Lung (tissue), 12 donors: ENCODE measurements around the gene INO80D. TPM values are rescaled to one million over a fixed set of nuclear protein-coding genes. Genes with fewer than 3 reads are reported as not detected.
A peak's percentile ranks its signal among the peaks of the same experiment; 100 is the strongest.

Experiments
- ATAC-seq: fragments of 200-7000 bp; cut with Tn5 transposase; one replicate; pipeline ENCODE4 v1.9.1; 2020; ENCODE audit warnings: moderate number of reproducible peaks; ENCODE audit not compliant: insufficient read depth, low FRiP score
- DNase-seq, 3 donors: peaks; one replicate each; pipeline ENCODE4 v3.0.0-alpha.2; 2013 to 2017
- H3K27ac ChIP-seq, 2 donors: one replicate each; pipeline ENCODE4 v1.5.1; 2013; ENCODE audit warnings: mild to moderate bottlenecking in 2 of 2, moderate library complexity in 2 of 2, control low read depth in 1 of 2, inconsistent platforms in 1 of 2, low read depth in 1 of 2, low read length in 1 of 2
- H3K27me3 ChIP-seq, 3 donors: one replicate each; pipeline ENCODE4 v1.5.1; 2013; ENCODE audit warnings: low read length in 2 of 3; ENCODE audit not compliant: control insufficient read depth in 3 of 3, insufficient read depth in 3 of 3
- H3K36me3 ChIP-seq, 4 donors: one replicate each; pipeline ENCODE4 v1.5.1; 2013; ENCODE audit warnings: low read length in 4 of 4, mild to moderate bottlenecking in 1 of 4, moderate library complexity in 1 of 4; ENCODE audit not compliant: control insufficient read depth in 4 of 4, insufficient read depth in 4 of 4
- H3K4me1 ChIP-seq, 5 donors: one replicate each; pipeline ENCODE4 v1.5.1; 2013; ENCODE audit warnings: low read length in 5 of 5, mild to moderate bottlenecking in 2 of 5, moderate library complexity in 1 of 5; ENCODE audit not compliant: control insufficient read depth in 5 of 5, insufficient read depth in 5 of 5
- H3K4me3 ChIP-seq: one replicate; pipeline ENCODE4 v1.5.1; 2013; ENCODE audit warnings: mild to moderate bottlenecking, control low read depth, moderate library complexity
- H3K9ac ChIP-seq, 2 donors: one replicate each; pipeline ENCODE4 v1.5.1; 2013; ENCODE audit warnings: low read length in 2 of 2, control low read depth in 1 of 2; ENCODE audit not compliant: insufficient read depth in 1 of 2
- H3K9me3 ChIP-seq, 4 donors: one replicate each; pipeline ENCODE4 v1.5.1; 2013; ENCODE audit warnings: low read length in 3 of 4, mild to moderate bottlenecking in 1 of 4, moderate library complexity in 1 of 4; ENCODE audit not compliant: control insufficient read depth in 4 of 4, insufficient read depth in 3 of 4
- WGBS, 2 donors: extraction: QIAGEN DNeasy Blood & Tissue Kit; methylation state at CpG; one replicate each; pipeline ENCODE4 v1.1.7; 2013; 5-methylcytosine and 5-hydroxymethylcytosine counted together
- polyA plus RNA-seq, 2 donors: library from polyadenylated mRNA; stranded (reverse); fragments of 200-250 nt; gene quantifications; one replicate each; pipeline ENCODE4 v1.2.1, GENCODE V29; 2013
- total RNA-seq, 2 donors: library from RNA; depleted of rRNA in 1 of 2; stranded (reverse); fragments of >200 nt in 1 of 2; gene quantifications; one replicate each; pipeline ENCODE4 v1.2.1, GENCODE V29; 2014 to 2021
- TF ChIP-seq, protein P1 (sequence below): IDR thresholded peaks from 2 replicates; pipeline ENCODE4 v1.5.1; 2012; ENCODE audit warnings: mild to moderate bottlenecking; ENCODE audit errors: control extremely low read depth, extremely low read depth
- donor health status: control.
- donor health status: control.
- donor health status: Bipolar disorder and iron deficiency.
- donor health status: healthy.
- donor health status: DM: yes; HTN: yes; CAD: no.

Gene INO80D
- total and polyA plus RNA-seq, 4 donors: 1.9 to 33.5 (median 13.7) TPM

DNA sequence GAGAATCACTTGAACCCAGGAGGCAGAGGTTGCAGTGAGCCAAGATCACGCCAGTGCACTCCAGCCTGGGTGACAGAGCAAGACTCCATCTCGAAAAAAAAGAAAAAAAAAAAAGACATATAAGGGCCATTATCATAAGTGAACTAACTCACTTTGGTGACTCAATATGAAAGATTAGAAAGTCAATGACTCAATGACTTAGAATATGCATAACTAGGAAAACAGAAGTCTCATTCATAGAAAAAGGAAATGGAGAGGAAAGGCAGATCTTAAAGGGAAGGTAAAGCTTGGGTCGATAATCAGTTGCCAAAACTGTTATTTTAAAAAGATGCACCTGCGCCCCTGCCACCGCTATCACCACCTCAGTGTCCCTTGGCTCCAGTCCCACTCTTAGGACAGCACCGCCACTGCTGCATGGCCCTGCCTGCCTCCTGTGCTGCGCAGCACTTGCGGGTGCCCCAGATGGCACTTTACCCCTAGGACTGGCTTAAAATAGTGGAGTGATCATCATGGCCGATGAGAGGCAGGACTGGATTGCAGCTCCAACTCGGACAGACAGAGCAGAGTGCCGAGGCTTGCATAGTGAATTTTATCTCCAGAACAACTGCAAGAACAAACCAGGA, 54.7 kb downstream of the INO80D start:
- H3K9me3 ChIP-seq: peaks cover 0 to 4% (median 2%) of the 10 kb centered on the region in 4 donors
- DNase-seq: no peak
- peak; percentile 27 for ATAC-seq
- H3K36me3 ChIP-seq: peaks cover 9 to 19% (median 17%) of the 10 kb centered on the region in 4 donors
- no peak overlapping the region for H3K9ac ChIP-seq
- WGBS, 2 donors: 91 to 93% methylated on average over 11 of the region's 11 CpGs
- H3K27ac ChIP-seq: no peak overlapping the region
- no peaks in the 10 kb centered on the region for H3K27me3 ChIP-seq
- no peaks in the 10 kb centered on the region for H3K4me1 ChIP-seq
- H3K4me3 ChIP-seq: no peak overlapping the region
- TF ChIP-seq, protein P1, sequence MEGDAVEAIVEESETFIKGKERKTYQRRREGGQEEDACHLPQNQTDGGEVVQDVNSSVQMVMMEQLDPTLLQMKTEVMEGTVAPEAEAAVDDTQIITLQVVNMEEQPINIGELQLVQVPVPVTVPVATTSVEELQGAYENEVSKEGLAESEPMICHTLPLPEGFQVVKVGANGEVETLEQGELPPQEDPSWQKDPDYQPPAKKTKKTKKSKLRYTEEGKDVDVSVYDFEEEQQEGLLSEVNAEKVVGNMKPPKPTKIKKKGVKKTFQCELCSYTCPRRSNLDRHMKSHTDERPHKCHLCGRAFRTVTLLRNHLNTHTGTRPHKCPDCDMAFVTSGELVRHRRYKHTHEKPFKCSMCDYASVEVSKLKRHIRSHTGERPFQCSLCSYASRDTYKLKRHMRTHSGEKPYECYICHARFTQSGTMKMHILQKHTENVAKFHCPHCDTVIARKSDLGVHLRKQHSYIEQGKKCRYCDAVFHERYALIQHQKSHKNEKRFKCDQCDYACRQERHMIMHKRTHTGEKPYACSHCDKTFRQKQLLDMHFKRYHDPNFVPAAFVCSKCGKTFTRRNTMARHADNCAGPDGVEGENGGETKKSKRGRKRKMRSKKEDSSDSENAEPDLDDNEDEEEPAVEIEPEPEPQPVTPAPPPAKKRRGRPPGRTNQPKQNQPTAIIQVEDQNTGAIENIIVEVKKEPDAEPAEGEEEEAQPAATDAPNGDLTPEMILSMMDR: no peak

DNA sequence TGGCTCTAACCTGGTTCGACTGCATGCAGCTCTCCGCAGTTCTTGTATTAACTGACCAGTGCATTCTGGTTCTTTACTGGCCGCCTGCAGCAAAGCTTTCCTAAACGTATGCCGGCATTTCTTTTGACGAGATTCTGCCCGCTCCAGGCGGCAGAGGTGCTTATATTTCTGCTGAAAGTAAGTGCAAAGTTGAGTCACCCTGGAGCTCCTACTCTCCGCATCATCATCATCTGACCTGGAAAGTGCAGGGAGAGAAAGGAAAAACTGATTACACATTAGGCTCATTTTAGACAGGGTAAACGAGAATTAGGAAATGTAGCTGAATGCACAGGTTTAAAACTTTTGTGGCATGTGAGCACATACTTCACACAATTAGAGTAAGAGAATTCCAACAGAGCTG, 57.9 kb downstream of the INO80D start:
- ATAC-seq (no peak), DNase-seq (no peak)
- H3K4me1 ChIP-seq: no peaks in the 10 kb centered on the region
- 95 to 96% methylated on average over 10 of the region's 10 CpGs for WGBS, 2 donors
- no peak overlapping the region for H3K4me3 ChIP-seq
- no peak overlapping the region for H3K9ac ChIP-seq
- peak overlapping the region in 1 of 2 donors; percentile 22 for H3K27ac ChIP-seq
- no peaks in the 10 kb centered on the region for H3K27me3 ChIP-seq
- TF ChIP-seq, protein P1: no peak
- peaks cover 0 to 4% (median 2%) of the 10 kb centered on the region in 4 donors for H3K9me3 ChIP-seq
- peaks cover 11 to 19% (median 17%) of the 10 kb centered on the region in 4 donors for H3K36me3 ChIP-seq

GRCh38 chr2:206023183-206023582, 62.8 kb downstream of the INO80D start:
- DNase-seq (peak in 2 of 3 donors; percentile 2 to 12), ATAC-seq (no peak)
- Histone ChIP-seq H3K4me1 (no peaks in the 10 kb centered on the region), H3K27ac (no peak overlapping the region), H3K4me3 (no peak overlapping the region), H3K9ac (no peak overlapping the region), H3K36me3 (peaks cover 10 to 14% (median 11%) of the 10 kb centered on the region in 4 donors), H3K9me3 (no peaks in the 10 kb centered on the region), H3K27me3 (no peaks in the 10 kb centered on the region)
- WGBS, 2 donors: 90 to 93% methylated on average over 8 of the region's 8 CpGs
- TF ChIP-seq, protein P1: no peak
